Measurements from ENCODE around the gene ZNF618. TPM values are rescaled to one million over a fixed set of nuclear protein-coding genes. Genes with fewer than 3 reads are reported as not detected.

The ZNF618 gene
- total and polyA plus RNA-seq, 2 experiments from 2014 or later = 10.2 to 14.0 TPM

DNA sequence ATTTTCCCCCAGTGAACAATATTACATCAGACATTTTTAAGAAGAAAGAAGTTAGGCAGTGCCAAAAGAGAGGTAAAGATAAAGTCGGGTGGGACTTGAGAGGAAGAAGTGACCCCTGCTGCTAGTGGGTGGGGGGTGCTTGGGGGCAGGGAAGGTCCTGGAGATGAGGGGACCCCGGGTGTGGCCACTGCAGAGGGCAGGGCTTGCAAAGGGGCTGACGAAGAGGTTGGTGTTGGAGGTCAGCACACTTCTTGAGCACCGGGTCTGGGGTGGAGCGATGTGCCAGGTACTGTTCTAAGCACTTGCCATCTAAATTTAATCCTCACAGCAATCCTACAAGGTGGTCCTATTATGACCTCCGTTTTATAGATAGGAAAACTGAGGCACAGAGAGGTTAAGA, 140.0 kb downstream of the ZNF618 start:
- Histone ChIP-seq H3K4me1 (ENCODE audit: insufficient read depth) (no peaks in the 10 kb centered on the region), H3K27me3 (no peaks in the 10 kb centered on the region), H3K4me3 (no peak overlapping the region), H3K79me2 (no peaks in the 10 kb centered on the region), H3K4me2 (no peak overlapping the region), H3K27ac (no peak overlapping the region), H4K20me1 (ENCODE audit: insufficient read depth, poor library complexity, severe bottlenecking) (no peaks in the 10 kb centered on the region), H2AFZ (no peak overlapping the region), H3K9me2 (replicated peaks; ENCODE audit: insufficient read depth) (no peaks in the 10 kb centered on the region), H3K9me3 (ENCODE audit: low read depth) (no peaks in the 10 kb centered on the region), H3K36me3 (replicated peaks; ENCODE audit: insufficient read depth, low read depth) (no peaks in the 10 kb centered on the region)
- 92% methylated on average over 6 of the region's 6 CpGs for WGBS (ENCODE audit: low lambda C conversion rate, missing lambda C conversion rate)
- TF ChIP-seq EZH2 (IDR thresholded peaks at IDR 0.05; ENCODE audit: borderline replicate concordance) (no peak), EZH2phosphoT487 (IDR thresholded peaks at IDR 0.05; ENCODE audit: low read depth, severe bottlenecking, unreplicated experiment) (no peak)
- TF ChIP-seq, protein P1, sequence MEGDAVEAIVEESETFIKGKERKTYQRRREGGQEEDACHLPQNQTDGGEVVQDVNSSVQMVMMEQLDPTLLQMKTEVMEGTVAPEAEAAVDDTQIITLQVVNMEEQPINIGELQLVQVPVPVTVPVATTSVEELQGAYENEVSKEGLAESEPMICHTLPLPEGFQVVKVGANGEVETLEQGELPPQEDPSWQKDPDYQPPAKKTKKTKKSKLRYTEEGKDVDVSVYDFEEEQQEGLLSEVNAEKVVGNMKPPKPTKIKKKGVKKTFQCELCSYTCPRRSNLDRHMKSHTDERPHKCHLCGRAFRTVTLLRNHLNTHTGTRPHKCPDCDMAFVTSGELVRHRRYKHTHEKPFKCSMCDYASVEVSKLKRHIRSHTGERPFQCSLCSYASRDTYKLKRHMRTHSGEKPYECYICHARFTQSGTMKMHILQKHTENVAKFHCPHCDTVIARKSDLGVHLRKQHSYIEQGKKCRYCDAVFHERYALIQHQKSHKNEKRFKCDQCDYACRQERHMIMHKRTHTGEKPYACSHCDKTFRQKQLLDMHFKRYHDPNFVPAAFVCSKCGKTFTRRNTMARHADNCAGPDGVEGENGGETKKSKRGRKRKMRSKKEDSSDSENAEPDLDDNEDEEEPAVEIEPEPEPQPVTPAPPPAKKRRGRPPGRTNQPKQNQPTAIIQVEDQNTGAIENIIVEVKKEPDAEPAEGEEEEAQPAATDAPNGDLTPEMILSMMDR (IDR thresholded peaks at IDR 0.05; ENCODE audit: poor library complexity) = no peak
- no peak for DNase-seq (ENCODE audit: low spot score)

DNA sequence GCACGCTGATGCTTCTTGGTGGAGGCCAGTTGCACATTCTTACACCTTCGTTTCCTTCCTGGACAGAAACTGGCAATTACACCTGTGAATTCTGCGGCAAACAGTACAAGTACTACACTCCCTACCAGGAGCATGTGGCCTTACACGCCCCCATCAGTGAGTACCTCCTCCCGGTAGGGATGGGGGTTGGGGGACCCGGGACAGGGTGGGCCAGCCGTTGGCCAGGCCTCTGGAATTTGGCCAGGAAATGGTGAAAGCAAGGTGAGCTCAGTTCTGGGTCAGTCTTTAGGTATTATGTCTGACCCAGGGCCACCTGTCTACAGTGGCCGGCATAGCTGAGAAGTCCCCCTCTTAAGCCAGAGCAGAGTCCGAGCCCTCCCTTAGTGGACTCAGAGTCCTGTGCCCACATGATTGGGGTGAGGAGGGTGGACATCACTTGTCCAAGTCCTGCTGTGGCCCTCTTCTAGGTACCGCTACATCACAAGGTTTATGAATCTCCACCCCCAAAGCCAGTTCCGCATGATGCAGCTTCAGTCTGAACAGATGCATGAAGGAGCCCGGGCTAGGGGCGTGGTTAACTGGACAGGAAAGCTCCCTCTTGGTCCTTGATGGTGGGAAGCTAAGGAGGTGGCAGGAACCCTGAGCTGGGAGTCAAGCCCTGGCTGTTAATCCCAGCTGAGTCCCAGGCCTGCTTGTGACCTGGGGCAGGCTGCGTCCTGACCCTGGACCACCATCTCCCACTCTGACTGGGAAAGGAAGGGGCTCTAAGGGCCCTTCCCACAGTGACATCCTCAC, 140.7 kb downstream of the ZNF618 start:
- H3K4me2 ChIP-seq = no peak overlapping the region
- no peaks in the 10 kb centered on the region for H3K9me3 ChIP-seq (ENCODE audit: low read depth)
- no peaks in the 10 kb centered on the region for H3K36me3 ChIP-seq (replicated peaks; ENCODE audit: insufficient read depth, low read depth)
- no peaks in the 10 kb centered on the region for H3K4me1 ChIP-seq (ENCODE audit: insufficient read depth)
- H3K9me2 ChIP-seq (replicated peaks; ENCODE audit: insufficient read depth) = no peaks in the 10 kb centered on the region
- DNase-seq (ENCODE audit: low spot score) = no peak
- TF ChIP-seq EZH2phosphoT487 (IDR thresholded peaks at IDR 0.05; ENCODE audit: low read depth, severe bottlenecking, unreplicated experiment) (no peak), EZH2 (IDR thresholded peaks at IDR 0.05; ENCODE audit: borderline replicate concordance) (no peak)
- TF ChIP-seq, protein P1 (IDR thresholded peaks at IDR 0.05; ENCODE audit: poor library complexity) = no peak
- H3K27ac ChIP-seq = no peak overlapping the region
- 90% methylated on average over 14 of the region's 14 CpGs for WGBS (ENCODE audit: low lambda C conversion rate, missing lambda C conversion rate)
- H3K27me3 ChIP-seq = no peaks in the 10 kb centered on the region
- no peaks in the 10 kb centered on the region for H4K20me1 ChIP-seq (ENCODE audit: insufficient read depth, poor library complexity, severe bottlenecking)
- no peaks in the 10 kb centered on the region for H3K79me2 ChIP-seq
- no peak overlapping the region for H2AFZ ChIP-seq
- H3K4me3 ChIP-seq = no peak overlapping the region

DNA sequence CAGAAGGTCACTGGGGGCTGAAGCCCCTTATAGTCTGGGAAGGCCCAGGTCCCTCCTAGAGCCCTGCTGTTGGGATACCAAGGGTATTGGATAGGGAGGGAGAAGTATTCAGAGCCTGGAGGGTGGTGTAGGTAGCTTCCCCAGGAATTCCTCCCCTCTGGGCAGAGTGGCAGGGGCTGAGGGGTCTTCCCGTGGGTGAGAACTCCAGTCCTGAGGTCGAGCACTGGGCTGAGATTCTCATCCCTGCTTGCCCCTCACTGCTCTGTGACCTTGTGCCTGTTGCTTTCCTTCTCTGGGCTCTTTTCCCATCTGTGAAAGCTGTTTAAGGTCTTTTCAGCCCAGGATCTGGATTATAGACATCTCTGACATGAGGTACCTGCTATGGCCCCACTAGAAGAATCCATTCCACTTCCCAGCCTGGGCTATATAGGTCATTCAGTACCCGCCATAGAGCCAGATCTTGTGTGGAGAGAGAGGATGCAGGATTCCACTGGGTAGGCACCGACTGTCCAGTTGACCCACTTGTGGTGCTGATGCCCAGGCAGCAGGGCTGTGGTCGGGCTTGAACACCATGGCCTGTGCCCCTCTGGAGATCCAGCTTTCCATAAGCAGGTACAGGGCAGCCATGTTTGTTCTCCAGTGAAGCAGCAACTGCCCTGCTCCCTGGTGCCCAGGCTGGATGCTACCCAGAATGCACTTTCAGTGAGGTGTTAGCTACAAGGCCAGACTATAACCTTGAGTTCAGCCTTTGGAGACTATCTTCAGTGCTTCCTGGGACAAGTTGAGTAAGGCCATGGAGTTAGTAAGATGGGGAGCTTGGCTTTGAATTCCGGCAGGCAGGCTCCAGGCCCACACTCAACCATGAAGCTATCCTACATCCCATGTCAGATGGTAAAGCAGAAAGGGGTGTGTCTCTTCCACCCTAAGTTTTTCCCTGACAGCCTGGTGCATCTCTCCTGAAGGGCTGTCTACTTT, 141.9 kb downstream of the ZNF618 start:
- Histone ChIP-seq H3K36me3 (replicated peaks; ENCODE audit: insufficient read depth, low read depth) (no peaks in the 10 kb centered on the region), H2AFZ (no peak overlapping the region), H3K9me2 (replicated peaks; ENCODE audit: insufficient read depth) (no peaks in the 10 kb centered on the region), H3K9me3 (ENCODE audit: low read depth) (peaks cover 4% of the 10 kb centered on the region), H3K27ac (no peak overlapping the region), H3K4me3 (no peak overlapping the region), H3K4me2 (no peak overlapping the region), H3K4me1 (ENCODE audit: insufficient read depth) (no peaks in the 10 kb centered on the region), H3K27me3 (no peaks in the 10 kb centered on the region), H4K20me1 (ENCODE audit: insufficient read depth, poor library complexity, severe bottlenecking) (no peaks in the 10 kb centered on the region), H3K79me2 (no peaks in the 10 kb centered on the region)
- TF ChIP-seq EZH2 (IDR thresholded peaks at IDR 0.05; ENCODE audit: borderline replicate concordance) (no peak), EZH2phosphoT487 (IDR thresholded peaks at IDR 0.05; ENCODE audit: low read depth, severe bottlenecking, unreplicated experiment) (no peak)
- TF ChIP-seq, protein P1 (IDR thresholded peaks at IDR 0.05; ENCODE audit: poor library complexity) = no peak
- DNase-seq (ENCODE audit: low spot score) = no peak
- 97% methylated on average over 6 of the region's 6 CpGs for WGBS (ENCODE audit: low lambda C conversion rate, missing lambda C conversion rate)
